HCT116 (cell line): ENCODE data around the gene SNAP29. TPM values are rescaled to one million over a fixed set of nuclear protein-coding genes. Genes with fewer than 3 reads are reported as not detected.
A peak's percentile ranks its signal among the peaks of the same experiment; 100 is the strongest.

ENCODE experiments used
- ATAC-seq: fragments of 200-7000 bp; cut with Tn5 transposase; 2 replicates; pipeline ENCODE4 v1.9.1; 2020; ENCODE audit warnings: mild to moderate bottlenecking, moderate library complexity
- BruUV-seq: library from RNA; stranded (reverse); fragments of 400-500 nt; replicated peaks from 2 replicates; lab custom pipeline; 2021; lab: Mats Ljungman, UMichigan
- CTCF ChIA-PET: fragments of 300-600 bp; sonication (Branson Sonifier 250); formaldehyde crosslinking; loops from one replicate; lab custom pipeline; 2021; ENCODE audit warnings: antibody characterized with exemption; lab: Charles Lee
- POLR2A ChIA-PET: fragments of 300-600, 350-600 bp; sonication (Branson Sonifier 250); formaldehyde crosslinking; loops from one replicate; lab custom pipeline; 2021; ENCODE audit warnings: antibody characterized with exemption; lab: Charles Lee
- RAD21 ChIA-PET, 2 experiments: fragments of 300-600 bp; sonication (Branson Sonifier 250); formaldehyde crosslinking; loops; one replicate each; lab custom pipeline; 2023; ENCODE audit warnings: low total read pairs in 2 of 2; ENCODE audit not compliant: uncharacterized antibody in 2 of 2, unreplicated experiment in 2 of 2, low non-redundant PET in 1 of 2; lab: Charles Lee
- DNase-seq: peaks from one replicate; pipeline ENCODE4 v3.0.0-alpha.2; 2010; ENCODE audit warnings: low read depth, low spot score
- H2AFZ ChIP-seq: fragments of 200-600 bp; shearing (Covaris generic), sonication (generic); 2 replicates; pipeline ENCODE4 v1.6.1; 2017; ENCODE audit warnings: low read depth, mixed run types, mixed read lengths, antibody characterized with exemption, low read length; ENCODE audit not compliant: poor library complexity, severe bottlenecking
- H3K27ac ChIP-seq: 2 replicates; pipeline ENCODE4 v1.5.1; 2012; ENCODE audit warnings: low read depth, low read length
- H3K27me3 ChIP-seq: fragments of 200-600 bp; sonication (generic); 2 replicates; pipeline ENCODE4 v1.6.1; 2016; ENCODE audit warnings: mixed run types, low read length, mixed read lengths; ENCODE audit not compliant: insufficient read depth
- H3K36me3 ChIP-seq, 2 experiments: fragments of 200-500 bp in 1 of 2; fragments of 200-600 bp in 1 of 2; sonication (Bioruptor generic) in 1 of 2; sonication (generic) in 1 of 2; 2 replicates each; pipeline versions ENCODE4 v1.5.1 to v1.6.1; 2014 to 2016; ENCODE audit warnings: low read length in 2 of 2, inconsistent platforms in 1 of 2, mixed read lengths in 1 of 2, mixed run types in 1 of 2; ENCODE audit not compliant: insufficient read depth in 2 of 2, control insufficient read depth in 1 of 2
- H3K4me1 ChIP-seq, 2 experiments: fragments of 200-600 bp in 1 of 2; sonication (generic) in 1 of 2; 2 replicates each; pipeline versions ENCODE4 v1.5.1 to v1.6.1; 2012 to 2017; ENCODE audit warnings: low read length in 2 of 2, inconsistent platforms in 1 of 2, mild to moderate bottlenecking in 1 of 2, mixed read lengths in 1 of 2, mixed run types in 1 of 2, moderate library complexity in 1 of 2; ENCODE audit not compliant: insufficient read depth in 2 of 2, control insufficient read depth in 1 of 2
- H3K4me2 ChIP-seq: fragments of 200-600 bp; sonication (generic); 2 replicates; pipeline ENCODE4 v1.6.1; 2017; ENCODE audit warnings: mixed run types, low read length, mixed read lengths
- H3K4me3 ChIP-seq, 2 experiments: fragments of 200-600 bp in 1 of 2; sonication (generic) in 1 of 2; replicated peaks in 1 of 2; 2 replicates each; pipeline ENCODE4 v1.5.1; 2011 to 2016; ENCODE audit warnings: low read length in 2 of 2, control low read depth in 1 of 2, low read depth in 1 of 2, mild to moderate bottlenecking in 1 of 2, mixed read lengths in 1 of 2, mixed run types in 1 of 2
- H3K79me2 ChIP-seq: fragments of 200-600 bp; sonication (generic); 2 replicates; pipeline ENCODE4 v1.6.1; 2017; ENCODE audit warnings: mild to moderate bottlenecking, mixed run types, low read length, moderate library complexity, mixed read lengths; ENCODE audit not compliant: insufficient read depth
- H3K9ac ChIP-seq: fragments of 200-600 bp; sonication (generic); 2 replicates; pipeline ENCODE4 v1.6.1; 2016; ENCODE audit warnings: low read length, mixed read lengths
- H3K9me2 ChIP-seq: fragments of 200-600 bp; sonication (generic), shearing (Covaris generic); 2 replicates; pipeline ENCODE4 v1.6.1; 2017; ENCODE audit warnings: mixed run types, mild to moderate bottlenecking, moderate library complexity; ENCODE audit not compliant: insufficient read depth
- H3K9me3 ChIP-seq, 2 experiments: fragments of 200-500 bp in 1 of 2; fragments of 200-600 bp in 1 of 2; sonication (Bioruptor generic) in 1 of 2; sonication (generic) in 1 of 2; 2 replicates each; pipeline ENCODE4 v1.6.1; 2014 to 2017; ENCODE audit warnings: low read length in 2 of 2, mixed read lengths in 2 of 2, inconsistent platforms in 1 of 2, low read depth in 1 of 2, mild to moderate bottlenecking in 1 of 2, mixed run types in 1 of 2, moderate library complexity in 1 of 2; ENCODE audit not compliant: control insufficient read depth in 1 of 2, insufficient read depth in 1 of 2
- H4K20me1 ChIP-seq: fragments of 200-600 bp; sonication (generic), shearing (Covaris generic); 2 replicates; pipeline ENCODE4 v1.6.1; 2017; ENCODE audit warnings: mixed run types, mild to moderate bottlenecking, moderate library complexity; ENCODE audit not compliant: insufficient read depth
- ELF1 ChIP-seq: IDR thresholded peaks from 2 replicates; pipeline ENCODE4 v1.6.1; 2012; ENCODE audit warnings: low read depth, borderline replicate concordance
- EZH2 ChIP-seq: fragments of 200-600 bp; sonication (generic); IDR thresholded peaks from 2 replicates; pipeline ENCODE4 v1.6.1; 2017; ENCODE audit warnings: antibody characterized with exemption, mixed run types
- EZH2phosphoT487 ChIP-seq: fragments of 200-600 bp; IDR thresholded peaks from 2 replicates; pipeline ENCODE4 v1.6.1; 2018; ENCODE audit warnings: antibody characterized with exemption, borderline replicate concordance
- JUND ChIP-seq: IDR thresholded peaks from 2 replicates; pipeline ENCODE4 v1.6.1; 2012
- POLR2AphosphoS5 ChIP-seq: IDR thresholded peaks from 2 replicates; pipeline ENCODE4 v1.6.1; 2011; ENCODE audit warnings: mild to moderate bottlenecking, low read depth, low read length, moderate library complexity
- RAD21 ChIP-seq: IDR thresholded peaks from 2 replicates; pipeline ENCODE4 v1.6.1; 2012; ENCODE audit warnings: low read depth, mild to moderate bottlenecking
- REST ChIP-seq: IDR thresholded peaks from 2 replicates; pipeline ENCODE4 v1.6.1; 2012; ENCODE audit warnings: low read depth
- SIN3A ChIP-seq: IDR thresholded peaks from 2 replicates; pipeline ENCODE4 v1.6.1; 2012; ENCODE audit warnings: low read depth
- SRF ChIP-seq: IDR thresholded peaks from 2 replicates; pipeline ENCODE4 v1.6.1; 2012; ENCODE audit warnings: low read depth
- YY1 ChIP-seq: IDR thresholded peaks from 2 replicates; pipeline ENCODE4 v1.6.1; 2011; ENCODE audit warnings: low read length, low read depth, moderate library complexity, mild to moderate bottlenecking; ENCODE audit not compliant: insufficient replicate concordance; ENCODE audit errors: extremely low read depth
- ZNF274 ChIP-seq: fragments of 200-500 bp; sonication (Bioruptor generic); IDR thresholded peaks from 2 replicates; pipeline ENCODE4 v1.6.1; 2014; ENCODE audit warnings: mild to moderate bottlenecking, low read depth, low read length, inconsistent platforms
- intact Hi-C: fragments of 100-400 bp; cut with micrococcal nuclease; formaldehyde crosslinking; loops from 2 replicates; pipeline ENCODE4 v1.10.0; 2022
- total RNA-seq: library from RNA; stranded (reverse); gene quantifications from one replicate; pipeline ENCODE4 v1.2.1, GENCODE V29; 2021; ENCODE audit not compliant: unreplicated experiment
- TF ChIP-seq, protein P1 (sequence below): IDR thresholded peaks from 2 replicates; pipeline ENCODE4 v1.6.1; 2011; ENCODE audit warnings: mild to moderate bottlenecking, low read length, moderate library complexity; ENCODE audit not compliant: insufficient replicate concordance; ENCODE audit errors: extremely low read depth
- TF ChIP-seq, protein P2 (sequence below): IDR thresholded peaks from 2 replicates; pipeline ENCODE4 v1.6.1; 2012
- TF ChIP-seq, protein P3 (sequence below): IDR thresholded peaks from 2 replicates; pipeline ENCODE4 v1.6.1; 2012
- TF ChIP-seq, protein P4 (sequence below), 3 experiments: fragments of 200-600 bp in 1 of 3; sonication (generic) in 1 of 3; IDR thresholded peaks in 2 of 3; conservative IDR thresholded peaks in 1 of 3; 2 replicates each; pipeline ENCODE4 v1.5.1; 2012 to 2017; ENCODE audit warnings: low read depth in 2 of 3, low read length in 2 of 3, antibody characterized with exemption in 1 of 3, borderline replicate concordance in 1 of 3, control low read depth in 1 of 3, mild to moderate bottlenecking in 1 of 3, mixed read lengths in 1 of 3, mixed run types in 1 of 3, moderate library complexity in 1 of 3; ENCODE audit not compliant: insufficient read depth in 1 of 3

The SNAP29 gene
- total RNA-seq, 1 experiment from 2014 or later: 27.3 TPM

DNA sequence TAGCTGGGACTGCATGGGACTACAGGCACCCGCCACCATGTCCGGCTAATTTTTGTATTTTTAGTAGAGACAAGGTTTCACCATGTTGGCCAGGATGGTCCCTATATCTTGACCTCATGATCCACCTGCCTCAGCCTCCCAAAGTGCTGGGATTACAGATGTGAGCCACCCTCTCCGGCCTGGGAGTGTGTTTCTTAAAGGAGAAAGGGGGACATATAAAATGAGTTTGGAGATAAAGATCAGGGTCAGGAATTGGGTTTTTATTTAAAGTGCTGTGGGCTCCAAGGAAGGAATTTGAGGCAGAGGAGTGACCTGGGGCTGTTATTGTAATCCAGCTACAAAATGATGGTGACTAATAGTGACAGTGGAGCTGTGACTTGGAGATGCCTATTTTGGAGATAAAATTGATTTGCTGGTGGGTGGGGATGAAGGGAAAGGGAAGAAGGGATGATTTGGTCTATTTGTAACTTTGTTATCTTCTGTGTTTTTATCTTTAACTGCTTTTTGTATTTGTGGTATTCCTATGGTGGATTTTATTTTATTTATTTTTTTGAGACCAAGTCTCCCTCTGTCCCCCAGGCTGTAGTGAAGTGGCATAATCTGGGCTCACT is 63.4 kb downstream of the SNAP29 start:
- Histone ChIP-seq H3K4me3 (no peak overlapping the region), H3K36me3 (peaks cover 7 to 9% of the 10 kb centered on the region in 2 experiments; a peak in 3 of 4 replicates), H4K20me1 (peaks cover 42% of the 10 kb centered on the region), H3K27ac (no peak overlapping the region), H3K9me2 (no peaks in the 10 kb centered on the region), H3K79me2 (peaks cover 100% of the 10 kb centered on the region), H3K9ac (0 out of 2 replicates have a peak overlapping the region, but pooled peaks have one; percentile 17), H3K4me1 (peaks cover 17 to 37% of the 10 kb centered on the region in 2 experiments; a peak in 3 of 4 replicates), H2AFZ (no peak overlapping the region), H3K27me3 (no peaks in the 10 kb centered on the region), H3K9me3 (no peaks in the 10 kb centered on the region), H3K4me2 (no peak overlapping the region; the same call in 1 of the 2 replicates)
- ChIA-PET POLR2A (interaction anchor here (1.6 kb wide), 1 partner anchor 9 kb away, joined by 3 read pairs; no protein-coding TSS in a partner anchor), CTCF (interaction anchor here (0.8 to 1.3 kb wide), 2 partner anchors 34 to 37 kb away, joined by 3 to 5 read pairs; no protein-coding TSS in a partner anchor), RAD21 (no interaction called here)
- DNase-seq (no peak), ATAC-seq (no peak)
- no TSS peak for BruUV-seq
- intact Hi-C loops: no loop called here
- TF ChIP-seq, protein P1, sequence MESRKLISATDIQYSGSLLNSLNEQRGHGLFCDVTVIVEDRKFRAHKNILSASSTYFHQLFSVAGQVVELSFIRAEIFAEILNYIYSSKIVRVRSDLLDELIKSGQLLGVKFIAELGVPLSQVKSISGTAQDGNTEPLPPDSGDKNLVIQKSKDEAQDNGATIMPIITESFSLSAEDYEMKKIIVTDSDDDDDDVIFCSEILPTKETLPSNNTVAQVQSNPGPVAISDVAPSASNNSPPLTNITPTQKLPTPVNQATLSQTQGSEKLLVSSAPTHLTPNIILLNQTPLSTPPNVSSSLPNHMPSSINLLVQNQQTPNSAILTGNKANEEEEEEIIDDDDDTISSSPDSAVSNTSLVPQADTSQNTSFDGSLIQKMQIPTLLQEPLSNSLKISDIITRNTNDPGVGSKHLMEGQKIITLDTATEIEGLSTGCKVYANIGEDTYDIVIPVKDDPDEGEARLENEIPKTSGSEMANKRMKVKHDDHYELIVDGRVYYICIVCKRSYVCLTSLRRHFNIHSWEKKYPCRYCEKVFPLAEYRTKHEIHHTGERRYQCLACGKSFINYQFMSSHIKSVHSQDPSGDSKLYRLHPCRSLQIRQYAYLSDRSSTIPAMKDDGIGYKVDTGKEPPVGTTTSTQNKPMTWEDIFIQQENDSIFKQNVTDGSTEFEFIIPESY: no peak
- TF ChIP-seq, protein P2, sequence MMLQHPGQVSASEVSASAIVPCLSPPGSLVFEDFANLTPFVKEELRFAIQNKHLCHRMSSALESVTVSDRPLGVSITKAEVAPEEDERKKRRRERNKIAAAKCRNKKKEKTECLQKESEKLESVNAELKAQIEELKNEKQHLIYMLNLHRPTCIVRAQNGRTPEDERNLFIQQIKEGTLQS: no peak
- TF ChIP-seq, protein P3, sequence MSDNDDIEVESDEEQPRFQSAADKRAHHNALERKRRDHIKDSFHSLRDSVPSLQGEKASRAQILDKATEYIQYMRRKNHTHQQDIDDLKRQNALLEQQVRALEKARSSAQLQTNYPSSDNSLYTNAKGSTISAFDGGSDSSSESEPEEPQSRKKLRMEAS: no peak
- TF ChIP-seq YY1: no peak
- TF ChIP-seq ZNF274: no peak
- TF ChIP-seq SIN3A: no peak
- TF ChIP-seq EZH2: no peak
- TF ChIP-seq EZH2phosphoT487: no peak
- TF ChIP-seq, protein P4, sequence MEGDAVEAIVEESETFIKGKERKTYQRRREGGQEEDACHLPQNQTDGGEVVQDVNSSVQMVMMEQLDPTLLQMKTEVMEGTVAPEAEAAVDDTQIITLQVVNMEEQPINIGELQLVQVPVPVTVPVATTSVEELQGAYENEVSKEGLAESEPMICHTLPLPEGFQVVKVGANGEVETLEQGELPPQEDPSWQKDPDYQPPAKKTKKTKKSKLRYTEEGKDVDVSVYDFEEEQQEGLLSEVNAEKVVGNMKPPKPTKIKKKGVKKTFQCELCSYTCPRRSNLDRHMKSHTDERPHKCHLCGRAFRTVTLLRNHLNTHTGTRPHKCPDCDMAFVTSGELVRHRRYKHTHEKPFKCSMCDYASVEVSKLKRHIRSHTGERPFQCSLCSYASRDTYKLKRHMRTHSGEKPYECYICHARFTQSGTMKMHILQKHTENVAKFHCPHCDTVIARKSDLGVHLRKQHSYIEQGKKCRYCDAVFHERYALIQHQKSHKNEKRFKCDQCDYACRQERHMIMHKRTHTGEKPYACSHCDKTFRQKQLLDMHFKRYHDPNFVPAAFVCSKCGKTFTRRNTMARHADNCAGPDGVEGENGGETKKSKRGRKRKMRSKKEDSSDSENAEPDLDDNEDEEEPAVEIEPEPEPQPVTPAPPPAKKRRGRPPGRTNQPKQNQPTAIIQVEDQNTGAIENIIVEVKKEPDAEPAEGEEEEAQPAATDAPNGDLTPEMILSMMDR (IDR thresholded peaks at IDR 0.05 in 2 of 3, conservative IDR thresholded peaks at IDR 0.05 in 1 of 3; ENCODE audit: borderline replicate concordance in 1 of 3, insufficient read depth in 1 of 3, low read depth in 2 of 3, low read length in 2 of 3): no peak
- TF ChIP-seq POLR2AphosphoS5: no peak
- no peak for TF ChIP-seq SRF
- no peak for TF ChIP-seq ELF1
- no peak for TF ChIP-seq REST
- no peak for TF ChIP-seq RAD21
- TF ChIP-seq JUND: no peak
